HepG2 (cell line): ENCODE results near the gene SEMA4A. TPM values are rescaled to one million over a fixed set of nuclear protein-coding genes. Genes with fewer than 3 reads are reported as not detected.
A peak's percentile ranks its signal among the peaks of the same experiment; 100 is the strongest.

Source experiments
- ELF4 ChIP-seq: sonication (generic); formaldehyde crosslinking; IDR thresholded peaks from 2 replicates; pipeline ENCODE4 v1.5.0; 2020; ENCODE audit warnings: missing genetic modification reagents, mild to moderate bottlenecking, moderate library complexity, borderline replicate concordance
- ERF ChIP-seq: IDR thresholded peaks from 2 replicates; pipeline ENCODE4 v1.6.1; 2018; ENCODE audit warnings: missing biosample characterization, missing genetic modification reagents
- GTF2F1 ChIP-seq: fragments of 150-350 bp; IDR thresholded peaks from 2 replicates; pipeline ENCODE4 v1.6.1; 2014; ENCODE audit warnings: low read length
- IKZF4 ChIP-seq: sonication (generic); formaldehyde crosslinking; IDR thresholded peaks from 2 replicates; pipeline ENCODE4 v1.5.1; 2020; ENCODE audit warnings: borderline replicate concordance, mild to moderate bottlenecking, low read depth, missing genetic modification reagents; ENCODE audit errors: not compliant biosample characterization
- MAFK ChIP-seq, 2 experiments: IDR thresholded peaks in 1 of 2; conservative IDR thresholded peaks in 1 of 2; 2 replicates each; pipeline ENCODE4 v1.6.1; 2011; ENCODE audit warnings: improper control_type of control experiment in 2 of 2, low read length in 2 of 2
- NKX3-1 ChIP-seq: sonication (generic); formaldehyde crosslinking; IDR thresholded peaks from 2 replicates; pipeline ENCODE4 v1.5.0; 2020; ENCODE audit warnings: missing genetic modification reagents
- REXO4 ChIP-seq: sonication (generic); formaldehyde crosslinking; IDR thresholded peaks from 2 replicates; pipeline ENCODE4 v1.8.0; 2022; ENCODE audit warnings: missing genetic modification reagents, mild to moderate bottlenecking, borderline replicate concordance
- RNF2 ChIP-seq: fragments of 450-650 bp; conservative IDR thresholded peaks from 2 replicates; pipeline ENCODE4 v1.6.1; 2016; ENCODE audit warnings: low read depth
- SRSF4 ChIP-seq: fragments of 200-400 bp; formaldehyde crosslinking; IDR thresholded peaks from one replicate; pipeline ENCODE4 v1.6.1; 2018; ENCODE audit warnings: mild to moderate bottlenecking, low read depth, low read length, moderate library complexity; ENCODE audit not compliant: poor library complexity, severe bottlenecking
- STAT6 ChIP-seq: sonication (generic); formaldehyde crosslinking; IDR thresholded peaks from 2 replicates; pipeline ENCODE4 v1.4.0; 2020; ENCODE audit warnings: missing genetic modification reagents, mild to moderate bottlenecking, borderline replicate concordance
- YY1 ChIP-seq: IDR thresholded peaks from 2 replicates; pipeline ENCODE4 v1.6.1; 2011; ENCODE audit warnings: low read length, low read depth, moderate library complexity, mild to moderate bottlenecking; ENCODE audit not compliant: insufficient read depth, insufficient replicate concordance
- ZFP37 ChIP-seq: sonication (generic); formaldehyde crosslinking; IDR thresholded peaks from 2 replicates; pipeline ENCODE4 v1.4.0; 2020; ENCODE audit warnings: missing genetic modification reagents, borderline replicate concordance
- ZFP91 ChIP-seq: sonication (generic); formaldehyde crosslinking; IDR thresholded peaks from 2 replicates; pipeline ENCODE4 v1.9.0; 2022; ENCODE audit warnings: missing genetic modification reagents, mild to moderate bottlenecking, borderline replicate concordance
- ZNF10 ChIP-seq: sonication (generic); formaldehyde crosslinking; IDR thresholded peaks from 2 replicates; pipeline ENCODE4 v1.4.0; 2020; ENCODE audit warnings: mild to moderate bottlenecking, low read depth, missing genetic modification reagents, borderline replicate concordance
- ZNF101 ChIP-seq: sonication (generic); formaldehyde crosslinking; IDR thresholded peaks from 2 replicates; pipeline ENCODE4 v1.4.0; 2020; ENCODE audit warnings: mild to moderate bottlenecking, low read depth, missing genetic modification reagents, borderline replicate concordance
- ZNF432 ChIP-seq: sonication (generic); formaldehyde crosslinking; IDR thresholded peaks from 2 replicates; pipeline ENCODE4 v1.5.0; 2020; ENCODE audit warnings: missing genetic modification reagents, mild to moderate bottlenecking, borderline replicate concordance
- polyA plus RNA-seq, 8 experiments: library from polyadenylated mRNA; depleted of rRNA in 3 of 8; stranded (reverse) in 7 of 8; unstranded in 1 of 8; fragments of >200 nt; fragmentation: Illumina TruSeq in 4 of 8; extraction: Trizol in 4 of 8; gene quantifications; 2 replicates each; pipeline versions ENCODE4 v1.2.1 to v1.2.3, GENCODE V29; 2011 to 2016; ENCODE audit warnings: low read depth in 4 of 8, missing spikeins in 1 of 8, mixed read lengths in 1 of 8; ENCODE audit not compliant: insufficient read depth in 1 of 8
- total RNA-seq, 5 experiments: library from RNA; depleted of rRNA; stranded (reverse); fragments of >200 nt; fragmentation: Illumina TruSeq; extraction: Trizol; gene quantifications; 2 replicates each; pipeline ENCODE4 v1.2.3, GENCODE V29; 2016; ENCODE audit warnings: low read depth in 1 of 5
- TF ChIP-seq, protein P1 (sequence below): sonication (generic); formaldehyde crosslinking; IDR thresholded peaks from 2 replicates; pipeline ENCODE4 v1.9.0; 2021; ENCODE audit warnings: missing genetic modification reagents, mild to moderate bottlenecking, borderline replicate concordance
- TF ChIP-seq, protein P2 (sequence below): sonication (generic); formaldehyde crosslinking; IDR thresholded peaks from 2 replicates; pipeline ENCODE4 v1.8.0; 2022; ENCODE audit warnings: missing genetic modification reagents, mild to moderate bottlenecking, borderline replicate concordance
- TF ChIP-seq, protein P3 (sequence below): IDR thresholded peaks from 2 replicates; pipeline ENCODE4 v1.6.1; 2016; ENCODE audit warnings: missing compliant biosample characterization, missing genetic modification reagents, borderline replicate concordance
- TF ChIP-seq, protein P4 (sequence below): IDR thresholded peaks from 2 replicates; pipeline ENCODE4 v1.6.1; 2016; ENCODE audit warnings: mild to moderate bottlenecking, missing biosample characterization, missing genetic modification reagents

The SEMA4A gene
- total and polyA plus RNA-seq, 2 of the 13 experiments (the other 11 are each of a cell fraction or from before 2014, with no cell fraction given), result 0.09 to 0.20 TPM

DNA sequence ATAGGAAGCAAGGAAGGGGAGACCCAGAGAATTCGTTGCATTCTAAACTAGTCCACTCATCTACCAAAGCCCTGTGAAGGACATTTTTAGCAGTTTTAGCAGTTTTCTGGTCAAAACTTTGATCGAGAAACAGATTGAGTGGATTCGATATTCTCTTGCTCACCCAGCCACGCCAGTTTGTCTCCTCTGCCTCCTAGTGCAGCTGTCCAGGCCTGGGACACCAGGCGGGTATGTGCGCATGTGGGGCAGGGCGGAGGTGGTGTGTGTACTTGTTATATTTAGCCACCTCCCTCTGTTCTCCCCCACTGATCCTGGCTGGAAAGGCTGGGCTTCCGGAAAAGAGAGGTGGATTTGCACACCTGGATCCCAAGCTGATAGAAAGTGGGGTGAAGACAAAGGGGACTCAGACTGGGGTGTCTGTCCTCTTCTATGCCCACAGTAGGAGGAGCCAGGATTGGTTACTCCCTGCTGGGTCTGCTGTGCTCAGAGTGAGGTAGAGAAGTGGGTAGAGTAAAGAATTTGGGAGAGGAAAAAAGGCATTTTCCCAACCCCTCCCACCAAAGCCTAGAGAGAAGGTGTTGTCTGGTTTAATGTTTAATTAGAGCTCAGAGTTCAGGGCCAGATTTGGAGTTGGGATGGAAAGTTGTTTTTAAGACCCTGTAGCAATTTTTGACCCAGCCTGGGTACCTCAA lies 35.1 kb upstream of the SEMA4A start (continued):
- TF ChIP-seq, protein P1, sequence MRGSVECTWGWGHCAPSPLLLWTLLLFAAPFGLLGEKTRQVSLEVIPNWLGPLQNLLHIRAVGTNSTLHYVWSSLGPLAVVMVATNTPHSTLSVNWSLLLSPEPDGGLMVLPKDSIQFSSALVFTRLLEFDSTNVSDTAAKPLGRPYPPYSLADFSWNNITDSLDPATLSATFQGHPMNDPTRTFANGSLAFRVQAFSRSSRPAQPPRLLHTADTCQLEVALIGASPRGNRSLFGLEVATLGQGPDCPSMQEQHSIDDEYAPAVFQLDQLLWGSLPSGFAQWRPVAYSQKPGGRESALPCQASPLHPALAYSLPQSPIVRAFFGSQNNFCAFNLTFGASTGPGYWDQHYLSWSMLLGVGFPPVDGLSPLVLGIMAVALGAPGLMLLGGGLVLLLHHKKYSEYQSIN (CRISPR knock-in tag), result no peak
- TF ChIP-seq ZNF10 (CRISPR knock-in tag) (no peak), STAT6 (CRISPR knock-in tag) (no peak), ERF (CRISPR knock-in tag) (peak; percentile 20; the same call in 1 of the 2 replicates), NKX3-1 (CRISPR knock-in tag) (no peak), YY1 (no peak), IKZF4 (CRISPR knock-in tag) (no peak), SRSF4 (no peak), ZNF432 (CRISPR knock-in tag) (no peak), ELF4 (CRISPR knock-in tag) (peak; percentile 83), ZFP91 (CRISPR knock-in tag) (no peak; the same call in 1 of the 2 replicates), GTF2F1 (no peak), ZFP37 (CRISPR knock-in tag) (no peak), REXO4 (CRISPR knock-in tag) (no peak), ZNF101 (CRISPR knock-in tag) (no peak), MAFK (conservative IDR thresholded peaks at IDR 0.05 in 1 of 2, IDR thresholded peaks at IDR 0.05 in 1 of 2; ENCODE audit: low read length in 2 of 2) (no peak), RNF2 (no peak)
- TF ChIP-seq, protein P2, sequence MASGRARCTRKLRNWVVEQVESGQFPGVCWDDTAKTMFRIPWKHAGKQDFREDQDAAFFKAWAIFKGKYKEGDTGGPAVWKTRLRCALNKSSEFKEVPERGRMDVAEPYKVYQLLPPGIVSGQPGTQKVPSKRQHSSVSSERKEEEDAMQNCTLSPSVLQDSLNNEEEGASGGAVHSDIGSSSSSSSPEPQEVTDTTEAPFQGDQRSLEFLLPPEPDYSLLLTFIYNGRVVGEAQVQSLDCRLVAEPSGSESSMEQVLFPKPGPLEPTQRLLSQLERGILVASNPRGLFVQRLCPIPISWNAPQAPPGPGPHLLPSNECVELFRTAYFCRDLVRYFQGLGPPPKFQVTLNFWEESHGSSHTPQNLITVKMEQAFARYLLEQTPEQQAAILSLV (CRISPR knock-in tag), result no peak
- TF ChIP-seq, protein P3, sequence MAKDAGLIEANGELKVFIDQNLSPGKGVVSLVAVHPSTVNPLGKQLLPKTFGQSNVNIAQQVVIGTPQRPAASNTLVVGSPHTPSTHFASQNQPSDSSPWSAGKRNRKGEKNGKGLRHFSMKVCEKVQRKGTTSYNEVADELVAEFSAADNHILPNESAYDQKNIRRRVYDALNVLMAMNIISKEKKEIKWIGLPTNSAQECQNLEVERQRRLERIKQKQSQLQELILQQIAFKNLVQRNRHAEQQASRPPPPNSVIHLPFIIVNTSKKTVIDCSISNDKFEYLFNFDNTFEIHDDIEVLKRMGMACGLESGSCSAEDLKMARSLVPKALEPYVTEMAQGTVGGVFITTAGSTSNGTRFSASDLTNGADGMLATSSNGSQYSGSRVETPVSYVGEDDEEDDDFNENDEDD (CRISPR knock-in tag), result no peak; the same call in 1 of the 2 replicates
- TF ChIP-seq, protein P4, sequence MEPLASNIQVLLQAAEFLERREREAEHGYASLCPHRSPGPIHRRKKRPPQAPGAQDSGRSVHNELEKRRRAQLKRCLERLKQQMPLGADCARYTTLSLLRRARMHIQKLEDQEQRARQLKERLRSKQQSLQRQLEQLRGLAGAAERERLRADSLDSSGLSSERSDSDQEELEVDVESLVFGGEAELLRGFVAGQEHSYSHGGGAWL (CRISPR knock-in tag), result no peak
